KOPT-K1 (cell line): ENCODE results near the gene KLF13.

Experiments used
- H3K27ac ChIP-seq: fragments of 200-600 bp; sonication (generic); 2 replicates; pipeline ENCODE4 v1.5.1; 2016; ENCODE audit warnings: antibody characterized with exemption, mild to moderate bottlenecking, low read depth, low read length; ENCODE audit not compliant: poor library complexity, severe bottlenecking
- H3K36me3 ChIP-seq: fragments of 200-600 bp; sonication (generic); 2 replicates; pipeline ENCODE4 v1.5.1; 2017; ENCODE audit warnings: antibody characterized with exemption, mild to moderate bottlenecking, low read length, moderate library complexity; ENCODE audit not compliant: insufficient read depth
- H3K9me3 ChIP-seq: fragments of 200-600 bp; sonication (generic); 2 replicates; pipeline ENCODE4 v1.5.1; 2017; ENCODE audit warnings: antibody characterized with exemption, low read length, mild to moderate bottlenecking; ENCODE audit not compliant: insufficient read depth, poor library complexity, severe bottlenecking

The KLF13 gene

DNA sequence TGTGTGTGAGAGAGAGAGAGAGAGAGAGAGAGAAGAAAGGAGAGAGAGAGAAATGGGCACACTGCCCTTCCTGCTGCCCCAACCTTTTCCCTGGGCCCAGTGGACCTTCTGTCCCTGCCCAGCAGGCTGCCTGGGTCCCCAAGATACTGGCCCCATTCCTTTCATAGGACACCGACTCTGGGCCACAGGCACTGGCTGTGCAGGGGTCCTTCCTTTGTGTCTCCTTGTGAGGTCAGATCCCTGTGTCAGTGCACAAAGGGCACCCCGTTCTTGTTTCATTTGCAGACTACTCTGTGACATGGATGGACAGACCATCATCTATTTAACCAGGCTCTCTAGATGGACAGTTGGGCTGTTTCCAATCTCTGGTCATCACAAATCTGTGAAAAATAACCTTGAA is 21.3 kb upstream of the KLF13 start:
- Histone ChIP-seq H3K36me3 (no peaks in the 10 kb centered on the region), H3K9me3 (no peaks in the 10 kb centered on the region), H3K27ac (no peak overlapping the region)

DNA sequence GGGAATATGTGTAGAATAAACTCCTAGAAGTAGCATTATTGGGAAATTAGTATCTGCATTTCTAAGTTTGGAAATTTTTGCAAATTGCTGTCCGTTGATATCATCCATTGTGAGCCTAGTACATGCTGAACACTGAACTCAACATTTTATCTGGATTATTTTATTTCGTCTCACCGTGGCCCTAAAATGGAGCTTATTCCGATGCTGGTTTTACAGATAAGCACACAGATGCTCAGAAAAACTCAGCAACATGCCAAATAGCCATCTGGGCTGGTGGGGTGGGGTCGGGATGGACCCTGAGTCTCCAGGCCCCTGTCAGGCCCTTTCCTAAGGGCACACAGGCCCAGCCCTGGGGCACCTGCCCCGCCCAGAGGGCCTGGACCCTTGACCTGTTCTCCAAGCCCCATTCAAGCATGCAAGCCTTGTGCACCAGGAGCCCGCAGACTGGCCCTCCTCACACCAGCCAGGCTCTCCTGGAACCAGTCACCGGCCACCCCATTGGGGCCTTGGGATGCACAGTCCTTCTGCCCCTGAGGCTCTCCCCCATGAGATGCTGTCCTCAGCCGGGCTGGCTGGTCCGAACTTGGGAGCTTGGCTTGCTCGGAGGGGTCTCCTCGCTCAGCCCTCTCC is 20.7 kb upstream of the KLF13 start:
- H3K36me3 ChIP-seq = no peaks in the 10 kb centered on the region
- H3K27ac ChIP-seq = no peak overlapping the region
- no peaks in the 10 kb centered on the region for H3K9me3 ChIP-seq

DNA sequence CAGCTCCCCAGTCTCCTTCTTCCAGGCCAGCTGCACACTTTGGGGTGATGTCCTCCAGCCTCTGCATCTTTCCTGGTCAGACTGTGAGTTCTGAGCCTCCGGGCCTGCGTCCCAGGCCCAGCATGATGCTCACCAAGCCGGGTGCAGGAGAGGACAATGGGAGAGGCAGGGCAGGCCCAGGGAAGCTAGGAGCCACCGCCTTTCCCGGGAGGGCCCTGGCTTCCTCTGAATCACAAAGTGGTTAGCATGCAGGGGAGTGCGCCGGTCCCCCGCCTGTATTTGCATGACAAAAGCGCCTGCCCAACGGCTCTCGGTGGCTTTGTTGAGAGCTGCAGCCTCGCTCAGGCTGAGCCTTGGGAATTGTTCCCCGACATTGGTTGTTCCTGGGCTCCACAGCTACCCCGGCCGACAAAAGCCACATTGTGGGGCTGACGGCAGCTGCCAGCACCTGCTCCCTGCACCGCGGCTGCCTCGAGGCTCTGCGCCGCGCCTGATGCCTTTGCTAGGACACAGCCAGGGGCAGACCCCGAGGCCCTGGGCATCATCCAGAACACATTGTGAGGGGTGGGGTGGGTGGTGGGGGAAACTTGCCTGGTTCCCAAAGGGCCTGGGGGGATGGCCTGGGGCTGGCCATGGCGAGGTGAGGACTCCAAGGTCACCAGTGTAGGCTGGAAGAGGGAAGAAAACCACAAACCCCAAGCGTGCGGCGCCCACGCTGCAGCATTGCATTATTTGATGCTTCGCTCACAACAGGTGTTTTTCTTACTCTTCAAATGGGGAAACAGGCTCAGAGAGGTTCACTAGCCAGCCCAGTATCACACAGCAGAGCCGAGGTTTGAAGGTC is 20.0 kb upstream of the KLF13 start:
- Histone ChIP-seq H3K9me3 (no peaks in the 10 kb centered on the region), H3K36me3 (no peaks in the 10 kb centered on the region), H3K27ac (no peak overlapping the region)

DNA sequence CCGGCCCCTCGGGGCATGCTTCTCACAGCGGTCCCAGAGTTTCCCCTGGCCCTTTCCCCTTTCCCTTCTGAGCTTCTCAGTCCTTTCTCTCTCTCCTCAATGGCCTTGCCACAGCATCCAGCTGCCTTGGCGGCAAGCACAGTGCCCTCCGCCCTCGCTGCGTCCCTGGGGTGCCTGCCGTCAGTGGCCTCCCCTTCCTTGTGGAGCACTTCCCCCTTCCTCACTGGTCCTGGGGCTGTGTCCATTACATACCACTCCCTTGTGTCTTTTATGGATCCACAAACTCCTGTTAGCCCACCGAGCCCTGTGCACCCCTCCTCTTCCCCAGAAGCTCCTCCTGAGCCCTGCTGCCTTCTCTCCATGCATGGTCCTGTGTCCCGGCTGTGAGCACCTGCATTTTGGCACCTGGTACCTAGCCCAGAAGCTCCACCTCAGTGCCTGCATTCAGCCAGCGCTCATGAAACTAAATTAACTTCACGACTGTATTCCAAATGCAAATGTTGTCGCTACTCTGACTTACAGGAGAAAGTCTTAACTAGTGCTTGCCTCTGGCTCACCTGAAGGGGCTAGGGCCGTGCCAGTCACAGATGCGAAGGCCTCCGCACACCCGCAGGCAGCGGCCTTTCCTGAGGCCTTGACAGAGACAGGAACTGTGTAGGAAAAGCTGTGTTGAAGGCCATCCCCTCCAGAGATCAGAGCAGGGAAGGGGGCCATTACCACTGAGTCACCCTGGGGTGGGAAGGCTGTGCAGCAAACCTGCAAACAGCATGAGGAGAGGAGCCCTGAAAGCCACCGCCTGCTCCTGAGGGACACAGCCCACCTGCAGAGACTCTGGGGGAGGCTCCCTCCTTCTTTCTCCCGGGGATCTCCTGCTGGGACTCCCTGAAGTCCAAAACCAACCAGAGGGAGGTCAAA is 19.1 kb upstream of the KLF13 start:
- Histone ChIP-seq H3K36me3 (no peaks in the 10 kb centered on the region), H3K9me3 (no peaks in the 10 kb centered on the region), H3K27ac (peak overlapping the region; percentile 40)

DNA sequence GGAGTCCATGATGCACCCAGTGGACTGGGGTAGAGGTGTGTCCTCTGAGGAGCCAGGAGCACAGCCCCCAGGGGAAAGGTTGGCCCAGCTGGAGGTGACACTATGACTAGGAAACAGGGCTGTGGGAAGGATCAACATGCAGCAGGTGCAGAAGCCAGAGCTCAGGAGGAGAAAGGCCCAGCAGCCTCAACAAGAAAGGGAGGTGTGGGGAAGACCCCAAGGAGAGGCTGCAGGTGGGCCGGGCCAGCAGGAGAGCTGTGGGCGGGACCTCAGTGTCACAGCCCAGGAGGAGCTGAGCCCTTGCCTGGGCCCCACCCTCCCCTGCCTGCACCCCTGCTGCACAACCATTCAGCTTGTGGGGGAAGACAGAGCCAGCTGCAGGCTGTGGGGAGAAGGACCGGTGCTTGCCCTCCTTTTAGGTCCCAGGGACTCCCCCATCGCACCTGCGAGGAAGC is 18.4 kb upstream of the KLF13 start:
- no peaks in the 10 kb centered on the region for H3K9me3 ChIP-seq
- H3K36me3 ChIP-seq = no peaks in the 10 kb centered on the region
- peak overlapping the region; percentile 44 for H3K27ac ChIP-seq

DNA sequence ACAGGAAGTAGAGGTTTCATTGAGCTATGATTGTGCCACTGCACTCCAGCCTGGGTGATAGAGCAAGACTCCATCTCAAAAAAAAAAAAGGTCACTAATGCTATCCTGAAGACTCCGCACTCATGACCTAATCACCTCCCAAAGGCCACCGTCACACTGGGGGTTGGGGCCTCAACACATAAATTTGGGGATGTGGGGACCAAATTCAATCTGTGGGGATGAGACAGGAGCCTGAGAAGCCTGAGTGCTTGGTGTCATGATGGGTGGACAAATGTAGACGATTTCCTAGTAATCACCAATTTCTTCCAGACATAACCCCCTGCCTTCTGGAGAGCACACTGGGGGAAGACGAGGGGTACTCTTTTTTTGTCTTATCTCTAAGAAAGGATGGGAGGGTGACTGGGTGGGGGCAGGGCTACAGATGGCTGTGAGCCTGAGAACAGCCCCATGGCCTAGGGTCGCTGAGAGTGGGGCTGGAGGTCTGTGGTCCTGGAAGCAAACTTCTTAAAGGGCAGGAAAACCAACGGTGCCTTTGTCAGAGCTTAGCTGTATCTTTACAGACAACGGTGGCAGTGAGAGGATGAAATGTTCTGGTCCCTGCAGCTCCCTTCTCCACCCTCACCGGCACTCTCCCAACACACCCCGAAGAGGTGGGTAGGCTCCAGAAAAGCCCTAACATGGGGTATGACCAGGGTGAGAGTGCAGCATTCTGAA is 16.6 kb upstream of the KLF13 start:
- Histone ChIP-seq H3K9me3 (no peaks in the 10 kb centered on the region), H3K36me3 (no peaks in the 10 kb centered on the region), H3K27ac (peak overlapping the region; percentile 24)

DNA sequence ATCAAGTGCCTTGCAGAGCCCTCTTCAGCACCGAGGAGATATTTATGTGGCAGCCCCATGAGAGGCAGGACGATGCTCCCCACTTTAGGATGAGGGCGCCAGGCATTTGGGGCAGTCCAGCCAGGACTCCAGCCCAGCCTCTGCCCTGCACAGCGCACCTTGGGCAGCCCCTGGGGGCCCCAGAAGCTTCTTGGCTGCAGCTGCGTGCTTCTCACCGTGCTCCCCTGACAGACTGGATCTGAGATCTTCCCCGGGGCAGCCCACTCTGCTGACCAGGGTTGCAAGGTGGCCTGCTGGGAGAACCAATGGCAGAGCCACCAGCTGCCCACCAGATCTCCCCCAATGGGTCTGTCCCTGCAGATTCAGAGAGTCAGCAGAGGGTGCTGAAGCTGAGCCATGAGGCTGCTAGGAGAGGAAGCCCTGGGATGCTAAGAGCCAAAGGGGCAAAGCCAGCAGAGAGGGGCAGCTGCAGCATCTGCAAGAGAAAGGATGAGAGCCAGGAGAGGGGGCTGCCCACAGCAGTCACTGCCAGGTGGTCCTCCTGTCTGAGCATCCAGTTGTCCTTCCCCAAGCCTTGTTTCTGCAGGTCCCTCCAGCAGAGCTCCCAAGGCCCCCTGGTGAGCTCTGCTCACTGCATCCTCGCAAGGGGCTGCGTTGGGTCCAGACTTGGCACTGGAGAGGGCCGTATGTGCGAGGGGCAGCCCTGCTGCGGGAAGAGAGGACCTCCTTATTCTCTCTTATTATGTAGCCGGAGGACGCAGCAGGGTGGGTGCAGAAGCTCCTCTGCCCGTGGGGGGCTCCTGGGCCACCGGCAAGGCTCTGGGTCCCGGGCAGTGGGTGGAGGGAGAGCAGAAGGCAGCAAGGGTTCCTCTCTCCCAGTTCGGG is 14.7 kb upstream of the KLF13 start:
- H3K9me3 ChIP-seq = no peaks in the 10 kb centered on the region
- no peak overlapping the region for H3K27ac ChIP-seq
- H3K36me3 ChIP-seq = no peaks in the 10 kb centered on the region

DNA sequence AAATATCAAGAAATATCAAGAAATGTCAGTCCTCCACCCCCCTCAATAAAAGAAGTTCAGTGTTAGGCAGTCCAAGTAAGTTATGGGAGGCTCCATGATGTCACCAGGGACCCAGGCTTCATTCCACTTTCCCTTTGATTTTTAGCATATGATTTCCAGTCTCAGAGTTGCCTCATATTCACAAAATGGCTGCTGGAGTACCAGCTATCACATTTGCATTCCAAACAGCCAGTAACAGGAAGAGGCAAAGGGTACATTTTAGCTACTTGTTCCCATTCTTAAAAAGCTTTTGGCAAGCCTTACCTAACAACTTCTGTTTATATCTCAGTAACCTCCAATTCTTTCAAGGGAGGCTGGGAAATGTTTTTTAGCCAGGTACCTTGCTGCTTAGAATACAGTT is 13.4 kb upstream of the KLF13 start:
- no peaks in the 10 kb centered on the region for H3K36me3 ChIP-seq
- no peak overlapping the region for H3K27ac ChIP-seq
- H3K9me3 ChIP-seq = no peaks in the 10 kb centered on the region

DNA sequence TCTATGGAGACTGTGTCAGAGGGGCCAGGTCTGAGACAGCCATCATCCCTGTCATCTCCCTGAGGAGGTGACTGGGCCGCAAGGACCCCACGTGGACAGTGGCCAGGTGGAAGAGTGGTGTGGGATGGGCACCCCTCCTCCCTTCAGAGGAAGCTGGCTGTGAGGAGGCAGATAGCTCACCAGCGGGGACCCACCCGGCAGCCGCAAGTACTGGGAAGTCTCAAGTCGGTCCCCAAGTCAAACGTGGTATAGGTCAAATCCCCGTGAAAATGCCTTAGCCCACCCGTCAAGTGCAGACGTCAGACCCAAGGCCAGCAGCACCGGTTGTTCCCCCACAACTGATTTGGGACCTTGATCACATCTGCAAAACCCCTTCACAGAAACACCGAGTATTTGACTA is 12.3 kb upstream of the KLF13 start:
- H3K9me3 ChIP-seq = no peaks in the 10 kb centered on the region
- no peak overlapping the region for H3K27ac ChIP-seq
- no peaks in the 10 kb centered on the region for H3K36me3 ChIP-seq

DNA sequence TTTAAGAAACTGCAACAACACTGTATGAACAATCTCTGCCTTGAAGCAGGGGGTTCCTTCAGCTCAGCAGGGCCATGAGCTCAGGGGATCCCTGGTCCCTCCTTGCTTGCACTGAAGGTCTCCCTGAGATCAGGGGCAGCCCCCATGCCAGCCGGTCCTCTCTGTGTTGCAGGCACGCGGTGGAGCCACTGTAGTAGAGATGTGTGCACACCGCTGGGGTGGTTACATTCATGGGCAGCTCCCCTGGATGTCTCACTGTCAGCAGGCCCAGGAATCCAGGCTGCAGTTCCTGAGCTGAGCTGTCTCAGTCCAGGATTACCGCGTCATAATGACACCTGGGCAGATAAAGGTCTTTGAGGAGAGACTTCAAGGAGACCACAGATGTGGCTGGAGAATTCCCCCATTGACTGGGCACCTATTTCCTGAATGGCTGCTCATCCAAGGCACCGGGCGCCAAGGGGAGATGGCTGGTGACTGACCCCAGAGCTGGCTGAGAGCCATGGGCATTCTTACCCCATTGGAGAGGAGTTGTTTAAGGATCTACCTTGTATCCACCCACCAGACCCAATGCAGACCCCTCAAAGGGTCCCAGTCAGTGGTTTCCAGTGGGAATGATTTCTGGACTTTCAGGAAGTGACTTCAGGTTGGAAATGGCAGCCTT is 10.4 kb upstream of the KLF13 start:
- peaks cover 1% of the 10 kb centered on the region for H3K9me3 ChIP-seq
- no peak overlapping the region for H3K27ac ChIP-seq
- H3K36me3 ChIP-seq = no peaks in the 10 kb centered on the region

DNA sequence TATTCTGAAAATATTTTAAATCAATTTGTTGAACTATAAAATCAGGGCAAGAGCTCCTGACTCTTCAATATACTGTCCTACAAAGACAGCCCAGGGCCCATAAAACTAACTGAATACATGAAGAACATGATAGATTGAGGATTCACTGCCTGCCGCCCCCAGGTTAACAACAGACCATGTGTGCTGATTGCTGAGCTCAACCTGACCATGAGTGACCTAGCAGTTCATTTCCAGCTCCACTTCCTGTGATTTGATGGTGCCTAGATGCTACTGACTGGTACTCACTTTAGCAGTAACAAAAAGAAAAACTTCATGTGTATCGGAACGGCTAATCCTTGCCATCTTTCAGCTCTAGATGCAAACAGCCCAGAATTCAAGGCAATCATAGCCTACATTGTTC is 9.6 kb upstream of the KLF13 start:
- Histone ChIP-seq H3K9me3 (peaks cover 4% of the 10 kb centered on the region), H3K36me3 (no peaks in the 10 kb centered on the region), H3K27ac (no peak overlapping the region)

DNA sequence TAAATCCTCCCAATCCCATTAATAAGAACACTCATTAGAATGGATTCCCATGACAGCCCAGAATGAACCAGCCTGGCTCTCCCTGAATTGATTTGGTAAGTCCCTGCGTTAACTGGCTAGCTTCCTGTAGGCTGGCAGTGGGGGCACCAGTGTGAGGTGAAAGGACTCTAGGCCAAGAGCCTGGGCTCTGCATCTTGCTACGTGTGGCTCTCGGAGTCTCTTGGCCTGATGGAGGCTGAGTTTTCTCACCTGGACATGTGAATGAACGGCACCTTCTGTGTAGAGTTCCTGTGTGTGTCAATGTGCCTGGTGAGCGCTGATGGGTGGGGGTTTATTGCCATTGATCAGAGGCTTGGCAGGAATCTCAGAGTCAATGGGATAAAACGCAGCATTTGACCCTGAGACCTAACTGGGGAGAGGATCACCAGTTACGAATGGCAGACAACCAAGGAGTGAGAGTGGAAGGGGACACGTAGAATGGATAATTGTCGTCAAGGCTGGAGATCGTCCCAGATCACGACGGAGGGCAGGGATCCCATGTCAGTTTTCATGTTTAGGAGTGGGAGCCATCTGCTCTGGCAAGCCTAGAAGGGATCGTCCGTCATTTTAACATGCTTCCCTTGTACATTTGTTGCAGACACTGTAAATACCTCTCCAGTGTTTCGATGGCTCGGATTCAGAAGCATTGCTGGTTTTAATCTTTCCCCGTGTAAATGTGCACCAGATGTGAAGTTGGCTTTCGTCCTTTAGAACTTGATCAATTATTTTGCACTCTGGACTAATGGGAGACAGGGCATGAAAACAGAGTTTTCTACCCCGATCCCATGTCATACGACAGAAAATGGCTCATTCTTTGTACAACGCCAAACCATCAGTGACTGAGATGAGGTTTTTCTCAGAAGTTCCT is 9.0 kb upstream of the KLF13 start:
- no peak overlapping the region for H3K27ac ChIP-seq

DNA sequence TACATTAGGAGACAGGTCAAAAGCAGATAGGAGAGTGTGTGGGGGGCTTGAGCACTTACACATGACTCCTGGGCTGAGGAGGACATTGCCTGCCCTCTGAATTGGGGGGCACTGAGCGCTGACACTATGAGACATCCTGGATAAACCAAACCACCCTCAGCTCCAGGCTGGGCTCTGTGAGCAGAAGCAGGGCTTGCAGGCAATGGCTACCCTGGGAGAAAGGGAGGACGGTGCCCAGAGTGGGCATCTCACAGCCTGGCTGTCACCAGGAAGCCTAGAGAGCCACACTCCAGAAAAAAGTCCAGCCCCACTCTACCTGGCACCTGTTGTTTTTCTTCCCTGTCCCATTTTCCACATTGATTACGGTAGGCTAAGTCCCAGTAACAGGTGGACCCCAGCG is 8.2 kb upstream of the KLF13 start:
- H3K27ac ChIP-seq = no peak overlapping the region
- no peaks in the 10 kb centered on the region for H3K36me3 ChIP-seq
- H3K9me3 ChIP-seq = peaks cover 4% of the 10 kb centered on the region

More for the DNA sequence above, 9.0 kb upstream of the KLF13 start:
- Histone ChIP-seq H3K36me3 (no peaks in the 10 kb centered on the region), H3K9me3 (peaks cover 4% of the 10 kb centered on the region)
